ENCODE data around the gene RTL5.

DNA sequence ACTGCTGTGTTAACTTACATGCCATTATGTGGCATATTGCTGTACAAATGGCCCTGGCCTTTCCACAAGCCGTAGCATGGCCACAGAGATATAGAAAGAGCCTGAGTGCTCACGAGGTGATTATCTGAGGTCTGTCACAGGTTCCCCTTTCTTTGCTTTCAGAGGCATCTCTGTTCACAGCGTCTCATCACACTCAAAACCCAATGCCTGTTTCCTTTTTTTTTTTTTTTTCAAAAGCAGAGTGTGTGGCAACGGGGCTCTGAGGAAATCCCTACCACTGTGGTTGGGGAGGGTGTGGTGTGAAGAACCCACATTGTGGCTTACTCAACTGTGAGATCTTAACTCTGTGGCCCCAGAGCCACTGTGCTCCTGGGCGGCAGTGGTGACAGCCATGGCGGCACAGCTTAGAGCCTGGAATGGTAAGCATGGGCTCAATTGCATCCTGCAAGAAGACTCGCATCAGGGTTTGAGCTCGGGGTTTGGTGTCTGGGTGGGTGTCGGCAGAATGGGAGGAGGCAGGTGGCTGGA, 30.8 kb downstream of the RTL5 start:
- TF ChIP-seq EZH2 (IDR thresholded peaks at IDR 0.05; ENCODE audit: borderline replicate concordance): no peak
- TF ChIP-seq, protein P1, sequence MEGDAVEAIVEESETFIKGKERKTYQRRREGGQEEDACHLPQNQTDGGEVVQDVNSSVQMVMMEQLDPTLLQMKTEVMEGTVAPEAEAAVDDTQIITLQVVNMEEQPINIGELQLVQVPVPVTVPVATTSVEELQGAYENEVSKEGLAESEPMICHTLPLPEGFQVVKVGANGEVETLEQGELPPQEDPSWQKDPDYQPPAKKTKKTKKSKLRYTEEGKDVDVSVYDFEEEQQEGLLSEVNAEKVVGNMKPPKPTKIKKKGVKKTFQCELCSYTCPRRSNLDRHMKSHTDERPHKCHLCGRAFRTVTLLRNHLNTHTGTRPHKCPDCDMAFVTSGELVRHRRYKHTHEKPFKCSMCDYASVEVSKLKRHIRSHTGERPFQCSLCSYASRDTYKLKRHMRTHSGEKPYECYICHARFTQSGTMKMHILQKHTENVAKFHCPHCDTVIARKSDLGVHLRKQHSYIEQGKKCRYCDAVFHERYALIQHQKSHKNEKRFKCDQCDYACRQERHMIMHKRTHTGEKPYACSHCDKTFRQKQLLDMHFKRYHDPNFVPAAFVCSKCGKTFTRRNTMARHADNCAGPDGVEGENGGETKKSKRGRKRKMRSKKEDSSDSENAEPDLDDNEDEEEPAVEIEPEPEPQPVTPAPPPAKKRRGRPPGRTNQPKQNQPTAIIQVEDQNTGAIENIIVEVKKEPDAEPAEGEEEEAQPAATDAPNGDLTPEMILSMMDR (IDR thresholded peaks at IDR 0.05; ENCODE audit: poor library complexity): no peak
